Stimulated activated naive CD4-positive, alpha-beta T cell (primary cell): ENCODE results near the gene CRBN.

Experiments used
- DNase-seq, 6 experiments: peaks; one replicate each; lab custom pipeline; 2025; lab: John Stamatoyannopoulos, UW

Gene CRBN

DNA sequence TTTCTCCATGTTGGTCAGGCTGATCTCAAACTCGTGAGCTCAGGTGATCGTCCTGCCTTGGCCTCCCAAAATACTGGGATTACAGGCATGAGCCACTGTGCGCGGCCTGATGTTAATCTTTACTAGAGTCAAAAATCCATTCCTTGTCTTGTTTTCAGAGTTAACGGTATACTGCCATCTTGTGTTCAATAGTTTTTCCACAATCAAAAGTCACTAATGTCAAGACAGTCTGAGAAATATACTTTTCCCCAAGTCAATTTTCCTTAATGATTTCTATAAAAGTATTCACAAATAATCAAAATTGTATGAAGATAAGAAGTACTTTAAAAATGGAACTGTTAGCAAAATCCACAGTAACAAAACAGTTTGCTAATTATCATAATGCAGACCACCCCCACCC is 8.5 kb downstream of the CRBN start:
- peak in 3 of 6 experiments; percentile 9 to 51 (median 44) for DNase-seq

DNA sequence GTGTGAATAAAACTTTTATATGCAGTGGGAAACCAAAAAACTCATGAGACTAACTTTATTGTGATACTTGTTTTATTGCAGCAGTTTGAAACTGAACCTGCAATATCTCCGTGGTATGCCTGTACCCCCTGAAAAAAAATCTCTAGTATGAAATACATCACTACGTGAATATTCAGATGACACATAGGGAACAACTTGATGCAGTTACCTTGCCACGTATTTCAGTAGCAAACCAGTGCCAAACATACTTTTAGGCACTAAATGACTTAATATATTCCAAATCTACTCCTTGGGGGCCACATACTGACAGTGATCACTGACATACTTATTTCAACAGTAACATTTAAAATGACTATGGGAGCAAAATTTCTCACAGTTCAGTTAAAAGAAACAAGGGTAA is 13.8 kb downstream of the CRBN start:
- DNase-seq, result no peak

DNA sequence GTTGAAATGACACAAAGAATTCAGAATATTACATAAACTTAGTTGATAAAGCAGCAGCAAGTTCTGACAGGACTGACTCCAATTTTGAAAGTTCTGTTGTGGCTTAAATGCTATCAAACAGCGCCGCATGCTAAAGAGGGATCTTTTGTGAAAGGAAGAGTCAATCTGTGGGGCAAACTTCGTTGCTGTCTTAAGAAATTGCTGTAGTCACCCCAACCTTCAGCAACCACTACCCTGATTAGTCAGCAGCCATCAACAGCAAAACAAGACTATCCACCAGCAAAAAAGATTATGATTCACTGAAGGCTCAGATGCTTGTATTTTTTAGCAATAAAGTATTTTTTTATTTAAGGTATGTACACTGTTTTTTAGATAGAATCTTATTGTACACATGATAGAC is 14.2 kb downstream of the CRBN start:
- DNase-seq, result no peak

DNA sequence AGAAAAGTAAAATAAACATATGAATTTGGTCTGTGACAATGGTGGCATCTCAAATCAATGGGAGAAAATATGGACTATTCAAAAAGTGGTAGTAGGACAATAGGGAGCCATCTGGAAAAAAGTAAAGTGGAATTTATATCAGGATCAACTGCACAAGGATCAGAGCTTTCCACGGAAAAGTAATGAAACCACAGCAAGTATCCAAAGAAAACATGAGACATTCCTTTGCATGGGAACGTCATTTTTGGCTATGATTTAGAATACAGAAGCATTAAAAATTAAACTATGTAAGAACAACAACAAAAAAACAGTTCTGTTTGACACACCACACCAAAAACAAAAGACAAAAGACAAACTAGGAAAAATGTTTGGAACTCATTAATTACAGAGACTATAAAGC is 18.7 kb downstream of the CRBN start:
- no peak for DNase-seq

DNA sequence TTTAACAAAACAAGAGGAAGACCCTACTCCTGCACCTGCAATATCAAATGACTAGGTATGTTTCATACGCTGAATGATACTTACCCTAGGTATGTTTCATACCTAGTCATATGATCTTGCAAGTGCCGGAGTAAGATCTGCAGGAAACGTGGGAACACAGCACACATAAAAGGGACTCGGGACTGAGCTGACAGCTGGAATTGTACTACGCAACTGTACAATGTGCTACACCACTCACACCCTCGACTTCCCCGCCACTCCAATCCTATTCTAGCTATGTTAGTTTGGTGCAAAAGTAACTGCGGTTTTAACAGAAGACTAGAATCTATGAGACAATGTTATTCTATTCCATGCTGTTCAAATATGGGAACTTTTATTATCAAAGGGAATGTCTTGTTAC is 22.0 kb downstream of the CRBN start:
- DNase-seq, result no peak

DNA sequence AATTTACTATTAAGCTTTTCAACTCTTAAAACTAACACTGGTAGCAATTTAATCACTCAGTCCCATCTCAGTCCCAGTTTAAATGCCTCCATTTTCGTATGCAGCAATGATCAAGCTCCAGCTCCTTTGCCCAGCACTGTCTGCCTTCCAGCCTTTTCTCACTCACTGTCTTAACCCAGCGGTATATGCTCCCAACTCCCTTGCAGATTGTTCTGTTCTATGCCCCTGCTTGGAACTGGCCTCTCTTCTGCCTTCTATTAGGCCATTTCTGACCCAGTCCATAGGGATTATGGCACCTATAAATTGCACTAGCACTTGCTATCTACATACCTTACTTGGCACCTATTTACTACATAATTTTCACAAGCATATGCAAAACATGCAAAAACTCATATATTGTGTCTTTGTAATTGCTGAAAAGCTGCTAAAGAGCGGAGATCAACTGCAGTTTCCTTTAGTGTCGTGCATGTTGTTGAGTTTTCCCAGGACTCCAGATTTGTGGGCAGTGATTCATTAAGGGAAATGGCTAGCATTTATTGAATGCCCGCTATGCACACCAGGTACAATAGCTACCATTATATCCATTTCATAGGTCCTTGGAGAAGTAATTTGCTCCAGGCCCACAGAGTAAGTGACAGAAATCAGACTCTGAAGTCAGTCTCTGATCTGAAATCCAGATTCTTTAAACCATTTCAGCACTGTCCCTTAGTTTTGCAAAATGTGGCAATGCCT is 24.4 kb downstream of the CRBN start:
- DNase-seq, result no peak

DNA sequence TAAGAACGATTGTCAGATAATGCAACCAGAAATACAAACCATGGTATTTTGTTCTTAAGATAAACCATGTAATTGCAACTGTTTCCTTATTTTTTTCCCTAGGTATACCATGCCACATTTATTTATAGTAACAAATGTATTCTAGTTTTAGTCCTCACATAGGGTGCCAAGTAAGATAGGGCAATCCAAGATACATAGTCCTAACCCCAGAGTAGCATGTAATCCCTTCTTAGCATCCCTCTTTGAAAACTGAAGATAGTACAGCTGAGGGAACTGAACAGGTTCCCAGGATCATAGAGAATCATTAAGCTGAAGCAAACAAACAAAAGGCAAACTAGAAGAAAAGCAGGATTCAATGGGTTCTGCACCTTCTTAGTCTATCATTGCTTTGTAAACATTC is 28.0 kb downstream of the CRBN start:
- no peak for DNase-seq

DNA sequence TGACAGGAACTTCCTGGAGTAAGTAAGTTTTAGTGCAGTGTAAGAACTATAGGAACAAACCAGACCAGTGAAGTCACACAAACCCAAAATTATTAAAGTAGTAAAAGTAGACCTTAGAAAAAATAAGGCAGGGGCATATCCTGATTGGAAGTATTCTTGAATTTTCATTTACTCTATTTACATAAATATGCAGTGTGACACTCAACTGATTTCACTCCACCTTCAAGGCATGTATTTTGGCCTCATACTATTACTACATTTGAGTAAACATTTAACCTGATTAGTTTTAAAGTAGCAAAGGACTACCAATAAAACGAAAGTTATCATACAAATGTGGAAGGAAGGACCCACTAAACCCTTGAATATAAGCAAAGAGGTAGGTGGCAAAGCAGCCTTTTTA is 29.9 kb downstream of the CRBN start:
- DNase-seq, result no peak

DNA sequence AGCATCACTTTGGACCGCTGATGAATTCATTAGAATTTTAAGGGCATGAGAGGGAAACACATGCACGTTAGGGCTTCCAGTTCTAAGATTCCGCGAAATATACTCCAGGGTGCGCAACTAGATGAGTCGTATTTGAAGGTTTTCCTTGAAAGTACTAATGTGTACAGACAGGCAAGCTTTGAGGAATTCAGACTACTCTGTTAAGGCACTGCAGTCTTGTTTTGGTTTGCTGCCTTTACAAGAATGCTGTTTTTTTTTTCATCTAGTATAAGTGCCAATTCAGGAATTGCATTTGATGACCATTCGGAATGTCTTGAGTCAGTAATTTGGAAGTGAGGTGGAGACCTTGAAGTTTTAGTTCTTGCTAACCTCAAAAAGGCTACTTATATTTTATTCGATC is 33.7 kb downstream of the CRBN start:
- no peak for DNase-seq

DNA sequence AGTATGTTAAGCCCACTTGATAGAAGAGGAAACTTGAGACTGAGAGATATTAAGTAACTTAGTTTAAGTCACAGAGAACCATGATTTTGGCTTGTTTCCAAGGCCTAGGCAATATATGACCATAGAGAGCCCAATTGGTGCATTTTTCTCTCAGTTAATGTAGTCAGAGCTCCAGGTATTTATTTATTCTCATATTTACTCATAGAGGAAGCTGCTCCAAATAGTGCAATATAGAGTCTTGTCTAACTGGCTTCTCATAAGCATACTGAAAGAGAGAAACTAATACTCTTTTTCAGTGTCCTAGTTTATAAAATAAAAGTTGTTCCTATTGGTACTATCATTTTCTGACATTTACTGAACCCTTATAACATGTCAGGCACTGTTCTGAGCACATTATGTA is 37.6 kb downstream of the CRBN start:
- DNase-seq, result no peak

DNA sequence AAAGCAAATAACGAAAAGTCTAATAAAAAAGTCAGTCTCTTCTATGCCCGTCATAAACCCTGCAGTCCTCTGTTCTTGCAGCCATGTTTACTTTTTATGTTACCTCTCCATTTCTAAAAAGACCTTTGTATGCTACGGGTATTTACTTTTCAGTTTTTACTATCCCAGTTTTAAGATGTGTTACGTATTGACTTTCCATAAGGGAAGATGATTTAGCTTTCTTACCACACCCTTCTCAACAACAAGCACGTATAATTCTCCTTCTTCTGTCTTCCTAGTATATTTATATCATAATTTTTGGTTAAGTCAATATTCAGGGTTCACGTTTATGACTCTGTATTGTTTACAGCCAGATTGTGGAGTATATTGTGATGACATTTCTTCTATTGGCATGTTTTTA is 42.0 kb downstream of the CRBN start:
- DNase-seq, result no peak

DNA sequence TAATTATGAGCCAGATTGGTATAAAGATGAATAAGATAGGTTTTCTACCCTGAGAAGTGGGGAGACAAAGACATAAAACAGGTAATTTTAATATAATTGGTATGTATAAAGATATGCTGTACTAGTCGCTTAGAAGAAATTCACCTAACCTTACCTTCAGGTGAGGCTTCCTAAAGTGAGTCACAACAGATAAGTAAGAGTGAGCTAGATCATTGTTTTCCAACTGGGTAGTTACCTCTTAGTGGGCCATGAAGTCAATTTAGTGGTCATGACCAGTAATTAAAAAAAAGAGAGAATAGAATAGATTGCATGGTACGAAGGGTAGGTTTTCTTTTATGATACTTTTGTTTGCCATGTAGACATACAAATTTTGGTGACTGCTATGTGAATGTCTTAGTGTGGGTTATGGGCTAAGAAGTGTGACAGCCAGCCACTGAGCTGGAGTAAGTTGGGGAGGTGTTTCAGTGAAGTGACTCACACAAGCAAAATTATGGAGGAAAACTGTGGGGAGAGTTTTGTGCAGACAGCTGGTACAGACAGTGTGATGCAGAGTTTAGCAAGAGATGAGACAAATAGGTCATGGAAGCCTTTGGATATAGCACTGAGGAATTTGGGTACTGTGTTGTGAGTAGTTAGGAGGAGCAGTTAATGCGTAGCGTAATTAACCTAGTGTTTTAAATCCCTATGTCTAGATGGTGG is 44.6 kb downstream of the CRBN start:
- no peak for DNase-seq

DNA sequence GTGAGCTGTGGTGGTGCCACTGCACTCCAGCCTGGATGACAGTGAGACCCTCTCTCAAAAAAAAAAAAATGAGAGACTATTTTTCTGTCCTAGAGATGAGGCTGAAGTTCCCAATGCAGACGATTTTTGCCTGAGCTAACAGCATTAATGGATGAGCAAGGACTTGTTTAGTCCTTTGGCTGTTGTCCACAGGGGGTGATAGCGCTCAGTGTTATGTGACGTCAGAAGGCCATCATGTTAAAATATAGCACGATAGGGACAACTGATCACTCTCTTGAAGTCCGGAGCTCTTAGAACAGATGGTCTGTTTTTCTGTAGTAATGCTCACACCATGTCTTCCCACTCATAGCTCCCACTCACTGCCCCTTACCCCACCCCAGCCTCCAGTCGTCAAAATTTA is 46.0 kb downstream of the CRBN start:
- no peak for DNase-seq

DNA sequence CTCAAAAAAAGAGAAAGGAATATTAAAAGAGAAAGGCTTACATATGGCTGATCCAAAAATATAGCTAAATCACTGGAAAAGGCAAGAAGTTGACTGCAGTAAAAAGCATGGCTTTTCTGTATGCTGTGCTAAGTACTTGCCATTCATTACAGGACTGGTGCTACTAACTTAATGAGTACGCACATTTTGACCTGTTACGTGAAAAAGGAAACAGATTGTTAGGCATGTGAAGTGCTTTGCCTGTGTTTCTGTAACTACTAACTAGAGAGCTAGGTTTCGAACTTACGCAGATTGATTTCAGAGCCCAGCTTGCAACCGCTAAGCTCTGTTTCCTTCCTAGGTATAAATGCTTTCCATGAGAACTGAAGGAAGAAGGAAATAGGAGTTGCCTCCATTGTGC is 49.9 kb downstream of the CRBN start:
- no peak for DNase-seq

DNA sequence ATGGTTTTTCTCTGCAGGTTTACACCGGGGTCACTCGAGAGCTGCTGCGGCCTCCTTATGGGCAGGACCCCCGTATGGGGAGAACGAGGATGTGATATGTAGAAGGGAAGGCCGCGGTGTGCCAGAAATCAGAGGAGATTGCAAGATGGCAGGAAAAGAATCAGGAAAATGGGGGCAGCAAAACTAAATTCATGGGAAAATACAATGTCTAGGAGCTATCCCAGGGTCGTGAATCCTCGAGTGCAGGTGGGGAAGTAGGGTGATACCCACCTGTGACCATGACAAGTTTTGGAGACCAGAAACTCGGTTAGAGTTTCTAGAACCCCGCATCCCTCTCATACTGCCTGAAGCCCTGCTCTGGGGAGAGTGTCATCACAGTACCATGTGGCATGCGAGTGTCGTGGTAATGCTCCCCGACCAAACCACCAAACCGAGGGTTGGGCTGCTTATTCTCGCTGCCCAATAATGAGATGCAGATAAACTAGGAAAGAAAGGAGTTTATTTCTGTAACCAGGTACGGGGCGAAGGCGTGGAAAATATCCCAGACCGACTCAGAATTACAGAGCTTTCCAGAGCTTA is 52.0 kb downstream of the CRBN start:
- DNase-seq, result peak in 1 of 6 experiments; percentile 32

DNA sequence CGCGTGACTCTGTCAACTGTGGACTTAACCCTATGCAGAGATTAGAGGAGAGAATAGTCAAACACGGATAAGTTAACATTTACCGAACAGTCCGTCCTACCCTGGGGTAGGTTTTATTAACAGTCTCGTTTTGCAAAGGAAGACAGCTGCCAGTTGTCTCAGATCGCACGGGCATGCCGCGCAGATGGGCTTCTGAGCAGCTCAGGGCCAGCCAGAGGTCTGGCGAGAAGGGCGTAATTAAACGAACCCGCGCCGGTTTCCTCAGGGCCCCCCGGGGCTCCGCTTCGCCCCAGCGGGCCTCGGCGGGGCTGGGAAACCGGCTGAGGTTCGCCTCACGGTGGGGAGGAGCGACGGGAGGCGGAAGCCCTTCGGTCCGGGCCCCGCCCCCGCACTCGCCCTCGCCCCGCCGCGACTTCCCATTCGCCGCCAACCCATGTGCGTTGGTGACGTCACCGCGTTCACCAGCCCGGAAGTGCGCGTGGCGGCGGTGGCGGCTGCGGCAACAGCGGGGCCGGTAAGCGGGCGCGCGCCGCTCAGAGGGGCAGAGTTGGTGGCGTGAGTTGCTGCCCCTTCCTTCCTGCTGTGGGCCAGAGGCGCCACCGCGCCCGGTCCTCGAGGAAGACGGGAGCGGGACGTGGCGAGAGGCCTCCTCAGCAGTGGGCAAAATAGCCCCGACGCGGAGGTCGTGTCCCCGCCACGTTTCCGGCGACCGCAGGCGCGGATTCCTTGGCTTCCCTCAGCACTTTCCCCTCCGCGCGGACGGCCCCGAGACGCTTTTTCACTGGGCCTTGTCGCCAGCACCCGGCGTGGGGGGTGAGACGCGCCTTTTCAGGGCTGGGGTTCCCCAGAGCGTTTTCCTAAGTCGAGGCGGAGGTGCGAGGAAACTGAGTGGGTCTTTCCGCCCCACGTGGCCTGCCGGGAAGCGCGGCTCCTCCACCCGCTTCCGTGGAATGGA is 52.7 kb downstream of the CRBN start, which contains the start of gene TRNT1:
TRNT1 (plus strand) TSS at position 464 of the 955 bp plus-strand sequence. CDS start 2,101 bp downstream, outside the sequence.
- DNase-seq, result peak; percentile 92 to 95 (median 94)

DNA sequence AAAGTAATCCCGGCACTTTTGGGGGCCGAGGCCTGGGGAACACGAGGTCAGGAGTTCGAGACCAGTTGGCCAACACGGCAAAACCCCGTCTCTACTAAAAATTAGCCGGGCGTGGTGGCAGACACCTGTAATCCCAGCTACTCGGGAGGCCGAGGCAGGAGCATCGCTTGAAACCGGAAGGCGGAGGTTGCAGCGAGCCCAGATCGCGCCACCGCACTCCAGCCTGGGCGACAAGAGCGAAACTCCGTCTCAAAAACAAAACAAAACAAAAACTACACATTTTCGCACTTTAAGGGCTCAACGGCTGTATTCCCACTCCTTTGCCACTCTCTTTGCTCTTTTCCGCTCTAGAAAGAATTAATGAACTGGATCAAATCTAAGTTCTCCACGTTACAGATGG is 53.5 kb downstream of the CRBN start:
- DNase-seq, result no peak

DNA sequence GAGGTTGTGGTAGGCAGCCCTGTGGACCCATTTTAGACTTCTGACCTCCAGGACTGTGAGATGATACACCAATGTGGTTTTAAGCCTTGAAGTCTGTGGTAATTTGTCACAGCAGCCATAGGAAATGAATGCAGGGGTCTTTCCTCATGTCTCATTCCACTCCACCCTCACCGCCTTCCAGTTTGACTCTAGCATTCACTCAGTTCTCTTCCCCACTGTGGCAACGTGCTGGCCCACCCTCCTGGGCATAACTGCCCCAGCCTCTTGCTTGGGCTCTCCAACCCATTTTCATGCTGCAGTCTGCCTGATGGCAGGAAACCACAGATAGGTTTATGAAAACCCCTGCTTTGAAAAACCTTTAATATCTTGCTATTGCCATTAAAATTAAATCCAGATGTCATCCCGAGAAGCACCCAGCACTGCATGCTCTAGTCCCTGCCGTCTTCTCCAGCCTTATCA is 60.1 kb downstream of the CRBN start:
- DNase-seq, result no peak

DNA sequence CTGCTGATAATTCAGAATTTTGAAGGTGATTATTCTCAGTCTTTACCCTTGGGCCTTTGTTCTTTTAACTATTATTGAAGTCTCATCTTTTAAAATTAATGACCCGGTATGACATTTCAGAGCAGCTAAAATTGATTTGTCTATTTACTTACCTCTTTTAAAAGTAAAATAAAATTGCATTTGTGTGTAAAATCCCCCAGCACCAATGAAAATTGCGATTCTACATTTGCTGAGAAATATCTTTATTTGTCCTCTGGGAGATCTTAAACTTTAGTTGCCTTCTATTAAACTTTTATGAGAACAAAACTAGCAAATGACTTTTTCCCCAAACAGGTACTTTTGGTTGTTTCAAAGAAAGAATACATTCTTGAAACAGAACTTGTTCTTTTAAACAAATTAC is 61.8 kb downstream of the CRBN start:
- no peak for DNase-seq

DNA sequence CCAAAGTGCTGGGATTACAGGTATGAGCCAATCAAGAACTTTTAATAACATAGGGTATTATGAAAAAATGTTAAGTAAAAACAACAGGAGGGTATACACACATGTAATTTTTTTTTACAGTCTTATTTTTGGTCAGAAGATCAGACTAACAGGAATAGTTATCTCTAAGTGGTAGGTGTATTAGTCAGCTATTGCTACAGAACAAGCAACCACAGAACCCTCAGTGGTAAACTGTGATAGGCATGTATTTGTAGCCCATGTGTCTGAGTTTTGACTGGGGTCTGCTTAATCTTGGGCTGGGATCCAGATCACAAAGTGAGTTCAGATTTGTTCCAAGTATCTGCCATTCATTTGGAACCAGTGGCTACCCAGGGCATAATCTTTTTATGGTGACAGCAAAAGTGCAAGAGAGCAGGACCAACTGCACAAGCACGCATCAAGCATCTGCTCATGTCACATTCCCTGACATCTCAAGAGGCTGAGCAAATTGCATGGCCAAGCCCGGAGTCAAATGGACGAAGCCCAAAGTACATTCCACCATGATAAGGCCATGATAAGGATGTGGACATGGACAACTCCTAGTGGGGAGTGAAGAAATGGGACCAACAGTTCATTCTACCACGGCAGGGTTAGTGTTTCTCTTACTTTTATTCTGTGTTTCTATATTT is 66.3 kb downstream of the CRBN start:
- no peak for DNase-seq

DNA sequence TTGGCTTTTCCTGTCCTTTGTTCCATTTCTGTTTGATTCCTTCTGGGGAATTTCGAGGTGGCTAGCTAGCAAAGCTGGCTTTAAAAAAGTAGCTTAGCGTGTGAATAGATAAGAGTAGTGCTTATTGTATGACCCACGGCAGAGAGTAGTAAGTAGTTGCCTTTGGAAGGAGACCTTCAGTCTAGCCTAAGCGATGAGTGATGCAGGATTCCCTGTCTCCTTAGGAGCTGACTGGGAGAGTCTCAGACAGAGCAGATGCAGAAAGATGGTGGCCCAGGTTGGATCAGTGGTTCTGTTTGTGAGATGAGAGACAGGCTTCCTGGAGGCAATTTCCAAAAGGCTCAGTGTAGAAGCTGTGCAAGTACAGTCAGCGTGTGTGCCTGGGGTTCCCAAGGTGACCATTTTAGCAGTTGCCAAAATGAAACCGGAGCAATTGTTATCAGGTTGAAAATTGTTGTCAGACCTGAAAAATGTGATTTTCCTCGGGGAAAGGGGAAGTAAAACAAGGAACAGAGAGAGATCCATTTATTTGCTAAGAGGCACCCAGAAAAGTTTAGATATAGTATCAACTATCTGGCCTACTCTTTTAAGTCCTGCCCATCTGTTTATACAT is 68.6 kb downstream of the CRBN start:
- no peak for DNase-seq
